Nephron (organoid): ENCODE data around the gene FAM184A.

Source experiments
- H3K27ac Mint-ChIP-seq, 3 experiments: 2 replicates each; pipeline ENCODE4 v1.8.0; 2020; ENCODE audit warnings: mixed read lengths in 3 of 3, mild to moderate bottlenecking in 2 of 3, moderate library complexity in 1 of 3
- H3K27me3 Mint-ChIP-seq: 2 replicates; pipeline ENCODE4 v1.8.0; 2021; ENCODE audit warnings: low read depth, mild to moderate bottlenecking, moderate library complexity, mixed read lengths
- H3K36me3 Mint-ChIP-seq: 2 replicates; pipeline ENCODE4 v1.8.0; 2020; ENCODE audit warnings: low read depth, mixed read lengths
- H3K4me1 Mint-ChIP-seq: 2 replicates; pipeline ENCODE4 v1.8.0; 2020; ENCODE audit warnings: mixed read lengths
- H3K4me3 Mint-ChIP-seq, 3 experiments: 2 replicates each; pipeline ENCODE4 v1.8.0; 2020; ENCODE audit warnings: mild to moderate bottlenecking in 3 of 3, mixed read lengths in 3 of 3, moderate library complexity in 2 of 3
- H3K9me3 Mint-ChIP-seq: 2 replicates; pipeline ENCODE4 v1.8.0; 2020; ENCODE audit warnings: mixed read lengths
- CTCF ChIP-seq, 3 experiments: fragments of 200-600 bp; sonication (generic); IDR thresholded peaks; one replicate each; pipeline ENCODE4 v1.5.0; 2021; ENCODE audit warnings: antibody characterized with exemption in 3 of 3; ENCODE audit not compliant: unreplicated experiment in 3 of 3

FAM184A gene

GRCh38 chr6:119060255-119060907 lies 18.1 kb downstream of the FAM184A start:
- no peak for TF ChIP-seq CTCF (IDR thresholded peaks at IDR 0.05; ENCODE audit: unreplicated experiment in 3 of 3)
- H3K36me3 Mint-ChIP-seq = no peaks in the 10 kb centered on the region
- H3K27ac Mint-ChIP-seq = no peak overlapping the region
- no peaks in the 10 kb centered on the region for H3K27me3 Mint-ChIP-seq
- no peak overlapping the region for H3K4me3 Mint-ChIP-seq
- no peaks in the 10 kb centered on the region for H3K9me3 Mint-ChIP-seq
- H3K4me1 Mint-ChIP-seq = no peaks in the 10 kb centered on the region

- TF ChIP-seq CTCF (IDR thresholded peaks at IDR 0.05; ENCODE audit: unreplicated experiment in 3 of 3) = no peak
- no peaks in the 10 kb centered on the region for H3K36me3 Mint-ChIP-seq
- H3K9me3 Mint-ChIP-seq = no peaks in the 10 kb centered on the region
- no peak overlapping the region for H3K27ac Mint-ChIP-seq
- no peak overlapping the region for H3K4me3 Mint-ChIP-seq
- no peaks in the 10 kb centered on the region for H3K4me1 Mint-ChIP-seq
- H3K27me3 Mint-ChIP-seq = no peaks in the 10 kb centered on the region
These were observed 23.4 kb downstream of the FAM184A start for GRCh38 chr6:119055069-119055468.

GRCh38 chr6:119052987-119053386 lies 25.5 kb downstream of the FAM184A start:
- peaks cover 14% of the 10 kb centered on the region for H3K9me3 Mint-ChIP-seq
- H3K4me1 Mint-ChIP-seq = no peaks in the 10 kb centered on the region
- no peak for TF ChIP-seq CTCF (IDR thresholded peaks at IDR 0.05; ENCODE audit: unreplicated experiment in 3 of 3)
- no peak overlapping the region for H3K27ac Mint-ChIP-seq
- H3K4me3 Mint-ChIP-seq = no peak overlapping the region
- H3K36me3 Mint-ChIP-seq = no peaks in the 10 kb centered on the region
- H3K27me3 Mint-ChIP-seq = no peaks in the 10 kb centered on the region

GRCh38 chr6:119052292-119052889 lies 26.1 kb downstream of the FAM184A start:
- H3K4me1 Mint-ChIP-seq = no peaks in the 10 kb centered on the region
- H3K36me3 Mint-ChIP-seq = no peaks in the 10 kb centered on the region
- H3K27me3 Mint-ChIP-seq = no peaks in the 10 kb centered on the region
- no peak for TF ChIP-seq CTCF (IDR thresholded peaks at IDR 0.05; ENCODE audit: unreplicated experiment in 3 of 3)
- H3K27ac Mint-ChIP-seq = no peak overlapping the region
- no peak overlapping the region for H3K4me3 Mint-ChIP-seq
- peaks cover 20% of the 10 kb centered on the region for H3K9me3 Mint-ChIP-seq

GRCh38 chr6:119044255-119044654 lies 34.2 kb downstream of the FAM184A start:
- Mint-ChIP-seq H3K4me1 (no peaks in the 10 kb centered on the region), H3K4me3 (no peak overlapping the region), H3K27ac (no peak overlapping the region), H3K36me3 (no peaks in the 10 kb centered on the region), H3K27me3 (no peaks in the 10 kb centered on the region), H3K9me3 (peaks cover 19% of the 10 kb centered on the region)
- TF ChIP-seq CTCF (IDR thresholded peaks at IDR 0.05; ENCODE audit: unreplicated experiment in 3 of 3) = no peak

GRCh38 chr6:119043783-119044182 lies 34.7 kb downstream of the FAM184A start:
- Mint-ChIP-seq H3K4me1 (no peaks in the 10 kb centered on the region), H3K27me3 (no peaks in the 10 kb centered on the region), H3K27ac (no peak overlapping the region), H3K9me3 (peaks cover 18% of the 10 kb centered on the region), H3K36me3 (no peaks in the 10 kb centered on the region), H3K4me3 (no peak overlapping the region)
- no peak for TF ChIP-seq CTCF (IDR thresholded peaks at IDR 0.05; ENCODE audit: unreplicated experiment in 3 of 3)
